Myocyte (in vitro differentiated cells): ENCODE measurements around the gene PKIG. TPM values are rescaled to one million over a fixed set of nuclear protein-coding genes. Genes with fewer than 3 reads are reported as not detected.

ENCODE experiments used
- DNase-seq: peaks from one replicate; pipeline ENCODE4 v3.0.0-alpha.2; 2012; ENCODE audit warnings: low read depth
- total RNA-seq: library from RNA; depleted of rRNA; stranded (reverse); fragments of >200 nt; gene quantifications from 2 replicates; pipeline ENCODE4 v1.2.3, GENCODE V29; 2014

The PKIG gene
- total RNA-seq, 1 donor from 2014 or later = 51.9 TPM

GRCh38 chr20:44656448-44656847 is 74.1 kb downstream of the PKIG start:
- DNase-seq = no peak

- no peak for DNase-seq
These were observed 75.5 kb downstream of the PKIG start for GRCh38 chr20:44657875-44658274.

GRCh38 chr20:44658810-44659209 is 76.4 kb downstream of the PKIG start:
- no peak for DNase-seq

GRCh38 chr20:44659931-44660330 is 77.6 kb downstream of the PKIG start:
- no peak for DNase-seq

GRCh38 chr20:44660581-44660980 is 78.2 kb downstream of the PKIG start:
- DNase-seq = no peak

- DNase-seq = no peak
These were observed 79.9 kb downstream of the PKIG start for GRCh38 chr20:44662261-44662660.

GRCh38 chr20:44664131-44664530 is 81.8 kb downstream of the PKIG start:
- DNase-seq = no peak

- DNase-seq = no peak
These were observed 83.7 kb downstream of the PKIG start for GRCh38 chr20:44666066-44666465.

Other genes starting within 250 kb of the PKIG start
- not detected in 2 replicates for gene R3HDML, start 245.5 kb upstream of the PKIG start, total RNA-seq
- not detected in 2 replicates for gene HNF4A, start 226.9 kb upstream of the PKIG start, total RNA-seq
- 4.8 and 7.2 TPM in 2 replicates for gene TTPAL, start 106.7 kb upstream of the PKIG start, total RNA-seq
- gene SERINC3, start 60.5 kb upstream of the PKIG start, total RNA-seq = 82.7 and 96.2 TPM in 2 replicates
- gene ADA, start 69.1 kb downstream of the PKIG start, total RNA-seq = 1.4 and 3.8 TPM in 2 replicates
- 0.16 and 0.19 TPM in 2 replicates for gene CCN5, start 132.8 kb downstream of the PKIG start, total RNA-seq
- not detected in 2 replicates for gene KCNK15, start 163.3 kb downstream of the PKIG start, total RNA-seq
- gene RIMS4, start 228.0 kb downstream of the PKIG start, total RNA-seq = not detected in 2 replicates